ENCODE data around the gene SERPINB6. TPM values are rescaled to one million over a fixed set of nuclear protein-coding genes. Genes with fewer than 3 reads are reported as not detected.

SERPINB6 gene
- total and polyA plus RNA-seq, 9 of the 15 experiments (the other 6 are each of a cell fraction or from before 2014, with no cell fraction given) = 86.6 to 211 (median 143) TPM

- TF ChIP-seq SMARCB1 (IDR thresholded peaks at IDR 0.05; ENCODE audit: insufficient read length, low read depth) (no peak), BRF1 (IDR thresholded peaks at IDR 0.05; ENCODE audit: borderline replicate concordance, extremely low read depth, insufficient read length) (no peak), MAFK (IDR thresholded peaks at IDR 0.05; ENCODE audit: low read length) (no peak), ETV6 (IDR thresholded peaks at IDR 0.05; ENCODE audit: borderline replicate concordance in 1 of 2, low read depth in 2 of 2, low read length in 1 of 2) (0 out of 4 replicates have a peak, but pooled peaks of 1 of the 2 experiments have one; percentile 47), ETV6 (CRISPR knock-in tag; IDR thresholded peaks at IDR 0.05; ENCODE audit: borderline replicate concordance) (no peak), FOXK2 (conservative IDR thresholded peaks at IDR 0.05 in 1 of 2, IDR thresholded peaks at IDR 0.05 in 1 of 2; ENCODE audit: low read depth in 2 of 2) (peak; percentile 95 to 100), CC2D1A (IDR thresholded peaks at IDR 0.05) (no peak; the same call in 1 of the 2 replicates), NCOR1 (IDR thresholded peaks at IDR 0.05) (0 out of 2 replicates have a peak, but pooled peaks have one; percentile 4), ZNF408 (CRISPR knock-in tag; IDR thresholded peaks at IDR 0.05; ENCODE audit: low read depth) (no peak), C11orf30 (IDR thresholded peaks at IDR 0.05; ENCODE audit: low read depth) (no peak), ATF7 (IDR thresholded peaks at IDR 0.05) (peak; percentile 100), ZNF24 (IDR thresholded peaks at IDR 0.05) (no peak; the same call in 1 of the 2 replicates), ZNF445 (CRISPR knock-in tag; IDR thresholded peaks at IDR 0.05; ENCODE audit: low read depth) (no peak), CBFB (CRISPR knock-in tag; IDR thresholded peaks at IDR 0.05) (no peak), CREBBP (IDR thresholded peaks at IDR 0.05; ENCODE audit: low read depth, low read length) (no peak), BMI1 (IDR thresholded peaks at IDR 0.05; ENCODE audit: low read length) (peak; percentile 100), PHB (CRISPR knock-in tag; IDR thresholded peaks at IDR 0.05) (0 out of 2 replicates have a peak, but pooled peaks have one; percentile 7), ARHGAP35 (IDR thresholded peaks at IDR 0.05; ENCODE audit: partially characterized antibody) (no peak), ZKSCAN3 (CRISPR knock-in tag; IDR thresholded peaks at IDR 0.05) (no peak), LCOR (CRISPR knock-in tag; IDR thresholded peaks at IDR 0.05) (peak; percentile 58; the same call in 1 of the 2 replicates), U2AF1 (optimal IDR thresholded peaks at IDR 0.05; ENCODE audit: low read depth, low read length) (no peak), E2F3 (CRISPR knock-in tag; IDR thresholded peaks at IDR 0.05) (no peak), FOXM1 (IDR thresholded peaks at IDR 0.05; ENCODE audit: low read depth) (peak; percentile 88), FOXM1 (CRISPR knock-in tag; IDR thresholded peaks at IDR 0.05; ENCODE audit: low read depth) (no peak)
- TF ChIP-seq, protein P1, sequence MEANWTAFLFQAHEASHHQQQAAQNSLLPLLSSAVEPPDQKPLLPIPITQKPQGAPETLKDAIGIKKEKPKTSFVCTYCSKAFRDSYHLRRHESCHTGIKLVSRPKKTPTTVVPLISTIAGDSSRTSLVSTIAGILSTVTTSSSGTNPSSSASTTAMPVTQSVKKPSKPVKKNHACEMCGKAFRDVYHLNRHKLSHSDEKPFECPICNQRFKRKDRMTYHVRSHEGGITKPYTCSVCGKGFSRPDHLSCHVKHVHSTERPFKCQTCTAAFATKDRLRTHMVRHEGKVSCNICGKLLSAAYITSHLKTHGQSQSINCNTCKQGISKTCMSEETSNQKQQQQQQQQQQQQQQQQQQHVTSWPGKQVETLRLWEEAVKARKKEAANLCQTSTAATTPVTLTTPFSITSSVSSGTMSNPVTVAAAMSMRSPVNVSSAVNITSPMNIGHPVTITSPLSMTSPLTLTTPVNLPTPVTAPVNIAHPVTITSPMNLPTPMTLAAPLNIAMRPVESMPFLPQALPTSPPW (CRISPR knock-in tag; IDR thresholded peaks at IDR 0.05) = no peak; the same call in 1 of the 2 replicates
- TF ChIP-seq, protein P2, sequence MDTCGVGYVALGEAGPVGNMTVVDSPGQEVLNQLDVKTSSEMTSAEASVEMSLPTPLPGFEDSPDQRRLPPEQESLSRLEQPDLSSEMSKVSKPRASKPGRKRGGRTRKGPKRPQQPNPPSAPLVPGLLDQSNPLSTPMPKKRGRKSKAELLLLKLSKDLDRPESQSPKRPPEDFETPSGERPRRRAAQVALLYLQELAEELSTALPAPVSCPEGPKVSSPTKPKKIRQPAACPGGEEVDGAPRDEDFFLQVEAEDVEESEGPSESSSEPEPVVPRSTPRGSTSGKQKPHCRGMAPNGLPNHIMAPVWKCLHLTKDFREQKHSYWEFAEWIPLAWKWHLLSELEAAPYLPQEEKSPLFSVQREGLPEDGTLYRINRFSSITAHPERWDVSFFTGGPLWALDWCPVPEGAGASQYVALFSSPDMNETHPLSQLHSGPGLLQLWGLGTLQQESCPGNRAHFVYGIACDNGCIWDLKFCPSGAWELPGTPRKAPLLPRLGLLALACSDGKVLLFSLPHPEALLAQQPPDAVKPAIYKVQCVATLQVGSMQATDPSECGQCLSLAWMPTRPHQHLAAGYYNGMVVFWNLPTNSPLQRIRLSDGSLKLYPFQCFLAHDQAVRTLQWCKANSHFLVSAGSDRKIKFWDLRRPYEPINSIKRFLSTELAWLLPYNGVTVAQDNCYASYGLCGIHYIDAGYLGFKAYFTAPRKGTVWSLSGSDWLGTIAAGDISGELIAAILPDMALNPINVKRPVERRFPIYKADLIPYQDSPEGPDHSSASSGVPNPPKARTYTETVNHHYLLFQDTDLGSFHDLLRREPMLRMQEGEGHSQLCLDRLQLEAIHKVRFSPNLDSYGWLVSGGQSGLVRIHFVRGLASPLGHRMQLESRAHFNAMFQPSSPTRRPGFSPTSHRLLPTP (IDR thresholded peaks at IDR 0.05; ENCODE audit: borderline replicate concordance, extremely low read depth, insufficient read length) = no peak
Measured at GRCh38 chr6:2989332-2990247, 18.2 kb upstream of the SERPINB6 start (continued).

All from K562 (cell line).